ENCODE data around the gene BCL7A. TPM values are rescaled to one million over a fixed set of nuclear protein-coding genes. Genes with fewer than 3 reads are reported as not detected.

Gene BCL7A
- total RNA-seq, 1 experiment from 2014 or later: 5.7 TPM

Other genes starting within 250 kb of the BCL7A start
- 1.8 and 2.5 TPM in 2 replicates for gene RHOF, start 228.2 kb upstream of the BCL7A start, total RNA-seq (2014; rRNA removed)
- gene SETD1B, start 217.9 kb upstream of the BCL7A start, total RNA-seq (2014; rRNA removed): 2.2 and 2.9 TPM in 2 replicates
- 0.26 and 0.75 TPM in 2 replicates for gene HPD, start 163.0 kb upstream of the BCL7A start, total RNA-seq (2014; rRNA removed)
- 110 and 118 TPM in 2 replicates for gene PSMD9, start 133.1 kb upstream of the BCL7A start, total RNA-seq (2014; rRNA removed)
- 2.1 and 2.2 TPM in 2 replicates for gene CFAP251, start 103.3 kb upstream of the BCL7A start, total RNA-seq (2014; rRNA removed)
- 7.8 and 8.4 TPM in 2 replicates for gene MLXIP, start 56.9 kb downstream of the BCL7A start, total RNA-seq (2014; rRNA removed)
- gene IL31, start 152.3 kb downstream of the BCL7A start, total RNA-seq (2014; rRNA removed): not detected in 2 replicates
- not detected in 2 replicates for gene LRRC43, start 161.2 kb downstream of the BCL7A start, total RNA-seq (2014; rRNA removed)
- gene B3GNT4, start 181.8 kb downstream of the BCL7A start, total RNA-seq (2014; rRNA removed): 0.06 TPM in 1 of 2 replicates, not detected in the other
- 61.8 and 64.6 TPM in 2 replicates for gene DIABLO, start 204.2 kb downstream of the BCL7A start, total RNA-seq (2014; rRNA removed)
- 22.4 and 23.1 TPM in 2 replicates for gene VPS33A, start 244.6 kb downstream of the BCL7A start, total RNA-seq (2014; rRNA removed)